Measurements from ENCODE around the gene MYO1A.
A peak's percentile ranks its signal among the peaks of the same experiment; 100 is the strongest.
"Not testable (repeated sequence)": the region's sequence is repeated elsewhere in the genome, so short reads cannot be mapped to it uniquely, and the experiment has no call there.

Gene MYO1A

GRCh38 chr12:57087010-57087690 is 37.2 kb upstream of the MYO1A start:
- DNase-seq: peak; percentile 67 to 93

GRCh38 chr12:57086493-57087009 is 36.6 kb upstream of the MYO1A start:
- peak; percentile 85 for DNase-seq

- DNase-seq: peak; percentile 35 to 57
Observed at GRCh38 chr12:57085999-57086492, 36.1 kb upstream of the MYO1A start.

- no peak for DNase-seq
Observed at GRCh38 chr12:57080855-57081254, 30.9 kb upstream of the MYO1A start.

- DNase-seq: no peak
Observed at GRCh38 chr12:57079821-57080220, 29.9 kb upstream of the MYO1A start.

- DNase-seq: peak; percentile 99 to 100
Observed at GRCh38 chr12:57078519-57079404, 28.8 kb upstream of the MYO1A start, which contains the start of gene NEMP1. NEMP1 (minus strand) TSS chr12:57078791; CDS start chr12:57078745, 46 bp downstream.

GRCh38 chr12:57073566-57074450 is 23.9 kb upstream of the MYO1A start:
- DNase-seq: peak; percentile 23 to 35

GRCh38 chr12:57072661-57073060 is 22.7 kb upstream of the MYO1A start:
- DNase-seq: no peak

- peak; percentile 96 for DNase-seq
Observed at GRCh38 chr12:57069523-57069922, 19.6 kb upstream of the MYO1A start.

- DNase-seq: no peak
Observed at GRCh38 chr12:57066245-57066644, 16.3 kb upstream of the MYO1A start.

- peak; percentile 93 to 96 for DNase-seq
Observed at GRCh38 chr12:57063991-57064685, 14.2 kb upstream of the MYO1A start.

GRCh38 chr12:57058454-57058853 is 8.5 kb upstream of the MYO1A start:
- DNase-seq: no peak

- no peak for DNase-seq
Observed at GRCh38 chr12:57057067-57057751, 7.3 kb upstream of the MYO1A start.

GRCh38 chr12:57055824-57056223 is 5.9 kb upstream of the MYO1A start:
- peak; percentile 93 to 95 for DNase-seq

- DNase-seq: not testable (repeated sequence)
Observed at GRCh38 chr12:57053901-57054300, 4.0 kb upstream of the MYO1A start.

GRCh38 chr12:57053146-57053545 is 3.2 kb upstream of the MYO1A start:
- DNase-seq: not testable (repeated sequence)

- DNase-seq: no peak
Observed at GRCh38 chr12:57051011-57051410, 1.1 kb upstream of the MYO1A start.

- peak in 1 of 2 donors; percentile 20 for DNase-seq
Observed at GRCh38 chr12:57049119-57049446, 846 bp downstream of the MYO1A start.

GRCh38 chr12:57048423-57049118 is 1.4 kb downstream of the MYO1A start:
- peak; percentile 33 to 42 for DNase-seq

- DNase-seq: no peak
Observed at GRCh38 chr12:57047981-57048380, 1.9 kb downstream of the MYO1A start.

Data from inflammatory macrophage treated with lipopolysaccharide for 1 hour (primary cell).